Chondrocyte (in vitro differentiated cells): ENCODE results near the gene SPDEF. TPM values are rescaled to one million over a fixed set of nuclear protein-coding genes. Genes with fewer than 3 reads are reported as not detected.
A peak's percentile ranks its signal among the peaks of the same experiment; 100 is the strongest.

Experiments used
- DNase-seq: peaks from one replicate; pipeline ENCODE4 v3.0.0; 2021; ENCODE audit warnings: mixed read lengths, low spot score
- H3K27ac Mint-ChIP-seq: one replicate; pipeline ENCODE4 v1.8.0; 2021; ENCODE audit warnings: mild to moderate bottlenecking, moderate library complexity, mixed read lengths; ENCODE audit not compliant: unreplicated experiment
- H3K27me3 Mint-ChIP-seq: 2 replicates; pipeline ENCODE4 v1.8.0; 2021; ENCODE audit warnings: low read depth, mixed read lengths
- H3K36me3 Mint-ChIP-seq: 2 replicates; pipeline ENCODE4 v1.8.0; 2021; ENCODE audit warnings: low read depth, mixed read lengths
- H3K4me1 Mint-ChIP-seq: 2 replicates; pipeline ENCODE4 v1.8.0; 2021; ENCODE audit warnings: low read depth, mild to moderate bottlenecking, mixed read lengths
- H3K4me3 Mint-ChIP-seq: one replicate; pipeline ENCODE4 v1.8.0; 2021; ENCODE audit warnings: mild to moderate bottlenecking, moderate library complexity, mixed read lengths; ENCODE audit not compliant: unreplicated experiment
- H3K9me3 Mint-ChIP-seq: 2 replicates; pipeline ENCODE4 v1.8.0; 2021; ENCODE audit warnings: low read depth, mixed read lengths
- CTCF ChIP-seq: fragments of 200-600 bp; sonication (generic); IDR thresholded peaks from 2 replicates; pipeline ENCODE4 v1.5.0; 2021; ENCODE audit warnings: antibody characterized with exemption, mild to moderate bottlenecking, moderate library complexity
- total RNA-seq: library from RNA; stranded (reverse); gene quantifications from 3 replicates; pipeline ENCODE4 v1.2.1, GENCODE V29; 2021

Gene SPDEF
- total RNA-seq, 1 donor from 2014 or later, result 0.10 TPM

DNA sequence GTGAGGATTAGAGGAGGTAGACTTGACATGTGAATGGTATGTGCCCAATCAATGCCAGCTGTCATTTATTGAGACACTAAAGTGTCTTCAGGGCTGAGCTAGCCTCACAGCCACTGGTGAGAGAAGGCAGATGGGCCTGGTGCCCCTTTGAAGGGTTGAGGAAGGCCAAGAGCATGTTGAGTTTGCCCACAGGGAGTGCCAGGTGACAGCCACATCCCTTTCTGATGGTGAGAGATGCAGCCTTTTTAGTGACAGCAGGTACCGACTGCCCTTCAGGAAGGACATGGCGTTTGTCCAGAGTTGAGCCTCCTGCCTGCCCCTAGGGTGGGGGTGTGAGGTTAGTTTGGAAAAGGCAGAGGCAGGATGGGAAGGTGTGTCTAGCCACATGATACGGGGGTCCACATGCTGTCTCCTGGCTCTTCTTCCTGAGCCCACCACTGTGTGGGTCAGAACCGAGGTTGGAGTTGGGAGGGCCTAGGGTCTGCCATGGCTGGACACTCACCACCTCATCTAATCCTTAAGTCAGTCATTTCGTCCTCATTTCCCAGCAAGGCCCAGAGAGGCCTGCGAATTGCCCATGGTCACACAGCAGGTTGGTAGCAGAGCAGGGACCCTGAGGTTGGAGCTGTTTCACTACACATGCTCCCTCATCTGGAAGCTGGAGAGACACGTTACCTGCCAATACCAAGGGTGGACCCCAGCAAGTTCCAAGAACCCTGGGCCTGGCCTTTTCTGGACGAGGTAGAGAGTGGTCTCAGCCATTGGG is 32.5 kb downstream of the SPDEF start:
- DNase-seq, result peak; percentile 39
- Mint-ChIP-seq H3K4me3 (no peak overlapping the region), H3K27me3 (no peaks in the 10 kb centered on the region), H3K4me1 (peaks cover 8% of the 10 kb centered on the region), H3K36me3 (no peaks in the 10 kb centered on the region), H3K9me3 (no peaks in the 10 kb centered on the region), H3K27ac (no peak overlapping the region)
- no peak for TF ChIP-seq CTCF

DNA sequence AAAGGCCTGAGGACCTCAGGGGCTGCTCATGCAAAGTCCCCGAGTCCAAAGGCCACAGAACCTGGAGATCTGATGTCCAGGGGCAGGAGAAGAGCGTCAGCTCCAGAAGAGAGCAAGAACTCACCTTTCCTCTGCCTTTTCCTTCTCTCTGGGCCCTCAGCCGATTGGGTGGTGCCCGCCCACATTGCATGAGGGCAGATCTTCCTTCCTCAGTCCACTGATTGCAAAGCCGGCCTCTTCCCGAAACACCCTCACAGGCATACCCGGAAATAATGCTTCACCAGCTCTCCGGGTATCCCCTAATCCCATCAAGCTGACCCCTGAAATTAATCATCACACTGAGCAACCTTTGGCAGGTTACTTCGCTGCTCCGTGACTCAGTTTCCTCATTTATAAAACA is 33.4 kb downstream of the SPDEF start:
- no peak for TF ChIP-seq CTCF
- H3K27me3 Mint-ChIP-seq, result no peaks in the 10 kb centered on the region
- no peaks in the 10 kb centered on the region for H3K36me3 Mint-ChIP-seq
- H3K27ac Mint-ChIP-seq, result no peak overlapping the region
- H3K4me3 Mint-ChIP-seq, result no peak overlapping the region
- peak; percentile 37 for DNase-seq
- no peaks in the 10 kb centered on the region for H3K9me3 Mint-ChIP-seq
- H3K4me1 Mint-ChIP-seq, result peaks cover 7% of the 10 kb centered on the region

DNA sequence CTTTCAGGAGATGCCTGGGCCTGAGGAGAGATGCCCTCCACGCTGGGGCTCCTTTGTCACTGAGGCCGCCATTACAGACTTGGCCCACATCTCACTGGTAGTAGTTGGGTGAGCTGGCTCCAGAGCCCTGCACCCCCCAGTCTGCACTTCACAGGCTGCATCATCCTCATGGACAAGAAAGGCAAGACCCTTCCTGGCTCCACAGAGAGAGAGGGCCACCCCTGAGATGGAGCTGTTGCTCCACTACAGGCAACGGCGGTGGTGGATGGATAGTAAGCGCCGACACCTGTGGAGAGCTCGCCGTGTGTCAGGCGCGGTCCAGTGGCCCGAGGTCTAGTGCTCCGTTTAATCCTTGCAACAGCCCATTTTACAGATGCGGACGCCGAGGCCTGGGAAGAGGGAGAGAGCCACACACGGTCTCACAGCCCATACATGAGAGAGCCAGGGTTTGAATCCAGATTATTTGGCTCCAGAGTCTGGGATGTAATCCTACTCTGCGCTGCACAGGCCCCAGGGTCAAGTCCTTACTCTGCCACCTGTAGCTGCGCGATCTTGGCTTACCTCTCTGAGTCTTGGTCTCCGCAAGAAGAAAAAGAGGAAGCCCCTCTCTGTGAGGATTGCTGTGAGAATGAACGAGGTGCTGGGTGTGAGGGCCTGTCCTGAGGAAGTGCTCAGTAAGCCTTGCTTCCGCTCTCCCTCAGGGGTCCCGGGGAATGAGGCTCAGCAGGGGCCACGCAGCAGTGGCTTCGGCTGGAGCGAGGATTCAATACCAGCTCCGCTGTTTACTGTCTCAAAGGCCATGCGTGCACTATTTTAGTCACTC is 34.5 kb downstream of the SPDEF start:
- Mint-ChIP-seq H3K9me3 (no peaks in the 10 kb centered on the region), H3K4me1 (no peaks in the 10 kb centered on the region), H3K27ac (no peak overlapping the region), H3K27me3 (peaks cover 3% of the 10 kb centered on the region), H3K4me3 (no peak overlapping the region), H3K36me3 (no peaks in the 10 kb centered on the region)
- TF ChIP-seq CTCF, result no peak
- peak; percentile 75 for DNase-seq

GRCh38 chr6:34520645-34521462 is 35.3 kb downstream of the SPDEF start:
- no peak overlapping the region for H3K27ac Mint-ChIP-seq
- H3K4me1 Mint-ChIP-seq, result no peaks in the 10 kb centered on the region
- H3K36me3 Mint-ChIP-seq, result no peaks in the 10 kb centered on the region
- TF ChIP-seq CTCF, result no peak
- DNase-seq, result peak; percentile 73
- H3K9me3 Mint-ChIP-seq, result no peaks in the 10 kb centered on the region
- peaks cover 3% of the 10 kb centered on the region for H3K27me3 Mint-ChIP-seq
- no peak overlapping the region for H3K4me3 Mint-ChIP-seq
